NCI-H446 (cell line): Measurements from ENCODE around the gene ITPK1.
A peak's percentile ranks its signal among the peaks of the same experiment; 100 is the strongest.

ENCODE experiments used
- DNase-seq, 2 experiments: peaks; one replicate each; lab custom pipeline; 2025; lab: John Stamatoyannopoulos, UW

Gene ITPK1

DNA sequence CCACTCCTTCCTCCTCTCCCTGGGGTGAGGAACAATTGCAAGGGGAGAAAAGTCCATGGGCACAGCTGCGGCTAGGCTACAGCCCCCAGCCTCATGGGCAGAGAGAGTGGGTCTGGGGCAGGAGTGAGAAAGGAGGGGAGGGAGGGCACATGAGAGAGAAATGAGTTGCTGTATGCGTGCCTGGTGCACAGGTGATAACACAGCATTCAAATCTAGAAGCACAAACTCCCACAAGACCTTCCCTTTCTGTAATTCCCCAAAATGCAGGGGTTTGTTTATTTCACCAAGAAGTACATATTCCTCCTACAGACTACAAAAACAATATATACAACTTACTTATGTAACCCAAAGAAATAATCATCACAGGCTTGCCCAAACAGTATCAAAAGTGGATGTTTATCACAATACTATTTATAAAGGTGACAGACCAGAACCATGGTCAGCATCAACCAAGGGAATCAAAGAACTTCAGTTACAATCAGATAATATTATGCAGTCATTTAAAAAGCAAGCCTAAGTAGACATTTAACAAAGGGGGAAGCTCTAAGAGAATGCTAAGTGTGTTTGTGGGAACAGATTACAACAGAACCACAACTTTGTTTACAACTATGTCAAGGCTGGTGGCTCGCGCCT, 54.2 kb downstream of the ITPK1 start:
- no peak for DNase-seq

DNA sequence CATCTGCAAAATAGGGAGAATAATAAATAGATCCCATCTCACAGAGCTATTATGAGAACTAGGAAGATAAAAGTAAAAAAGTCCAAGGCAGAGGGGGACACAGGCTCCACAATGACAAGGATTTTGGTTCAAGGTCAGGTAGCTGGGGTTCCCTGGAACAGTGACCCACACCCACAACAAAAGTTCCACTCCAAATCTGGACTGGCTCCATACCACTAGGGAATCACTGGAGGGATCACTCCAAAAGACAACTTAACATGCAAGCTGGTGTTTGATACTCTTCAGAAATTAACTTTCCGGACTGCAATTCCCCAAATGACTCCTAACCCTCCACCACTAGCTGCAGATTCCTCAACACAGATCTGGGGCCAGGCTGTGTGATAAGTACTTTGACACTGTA, 54.9 kb downstream of the ITPK1 start:
- no peak for DNase-seq

DNA sequence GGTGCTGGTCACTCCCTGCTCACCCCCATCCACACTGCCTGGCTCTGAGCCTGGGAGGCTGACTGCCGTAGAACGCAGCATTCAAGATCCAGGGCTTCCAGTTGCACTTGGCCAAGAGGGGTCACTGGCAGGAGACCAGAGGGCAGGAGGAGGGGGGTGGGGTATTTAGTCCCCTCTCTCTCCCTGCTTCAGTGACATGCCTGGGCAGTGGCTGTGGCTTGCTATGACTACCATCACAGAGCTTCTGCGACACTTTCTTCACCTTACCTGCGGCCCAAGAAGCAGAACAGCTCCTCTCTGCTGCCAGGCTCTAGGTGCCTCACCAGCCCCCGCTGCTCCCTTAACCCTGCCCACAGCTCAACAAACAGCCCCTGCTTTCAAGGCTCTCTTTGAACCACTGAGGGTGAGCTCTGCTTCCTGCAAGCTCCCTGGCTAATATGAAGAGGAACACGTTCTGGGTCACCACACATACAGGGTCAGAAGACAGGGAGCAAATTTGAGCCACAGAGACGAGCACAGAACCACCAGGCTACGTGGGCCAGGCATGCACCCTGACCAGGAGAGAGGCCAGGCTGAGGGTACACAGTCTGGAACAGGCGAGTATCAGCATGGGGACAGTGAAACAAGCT, 55.7 kb downstream of the ITPK1 start:
- DNase-seq, result no peak

DNA sequence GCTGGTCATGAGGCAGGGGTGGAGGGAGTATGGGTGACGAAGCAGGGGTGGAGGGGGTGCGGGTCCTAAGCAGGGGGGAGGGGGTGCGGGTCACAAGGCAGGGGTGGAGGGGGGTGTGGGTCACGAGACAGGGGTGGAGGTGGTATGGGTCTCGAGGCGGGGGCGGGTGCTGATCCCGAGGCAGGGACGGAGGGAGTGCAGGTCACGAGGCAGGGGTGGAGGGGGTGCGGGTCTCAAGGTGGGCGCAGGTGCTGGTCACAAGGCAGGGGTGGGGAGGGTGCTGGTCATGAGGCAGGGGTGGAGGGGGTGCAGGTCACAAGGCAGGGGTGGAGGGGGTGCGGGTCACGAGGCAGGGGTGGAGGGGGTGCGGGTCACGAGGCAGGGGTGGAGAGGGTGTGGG, 56.5 kb downstream of the ITPK1 start:
- DNase-seq, result no peak

DNA sequence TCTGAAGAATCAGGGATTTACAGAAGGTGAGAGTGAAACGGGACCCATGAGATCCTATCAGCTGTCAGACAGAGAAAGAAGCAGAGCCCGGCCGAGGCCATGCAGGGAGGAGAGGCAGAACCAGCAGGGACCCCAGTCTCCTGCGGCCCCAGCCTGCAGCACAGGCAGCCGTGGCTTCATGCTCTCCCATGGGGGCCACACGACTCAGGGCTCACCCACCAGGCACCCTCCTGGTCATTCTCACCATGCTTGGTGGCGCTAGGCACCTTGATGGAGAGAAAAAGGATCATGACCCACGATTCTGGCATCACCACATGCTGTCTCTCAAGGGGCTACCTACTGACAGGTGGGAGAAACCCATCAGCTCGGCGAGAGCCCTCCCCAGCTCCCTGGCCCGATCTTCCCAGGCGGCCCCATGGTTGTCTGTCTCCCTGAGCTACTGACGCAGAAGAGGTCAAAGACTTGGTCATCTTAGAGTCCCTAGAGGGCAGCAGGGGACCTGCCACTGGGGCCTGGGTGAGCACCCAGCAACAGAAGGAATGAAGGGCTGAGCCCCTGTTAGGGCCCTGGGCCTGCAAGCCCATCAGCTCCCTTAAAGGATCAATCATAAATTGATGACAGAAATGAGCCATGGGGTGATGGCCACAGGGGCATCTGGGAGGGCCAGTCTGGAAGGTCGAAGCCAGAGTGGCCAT, 58.0 kb downstream of the ITPK1 start:
- DNase-seq, result no peak

DNA sequence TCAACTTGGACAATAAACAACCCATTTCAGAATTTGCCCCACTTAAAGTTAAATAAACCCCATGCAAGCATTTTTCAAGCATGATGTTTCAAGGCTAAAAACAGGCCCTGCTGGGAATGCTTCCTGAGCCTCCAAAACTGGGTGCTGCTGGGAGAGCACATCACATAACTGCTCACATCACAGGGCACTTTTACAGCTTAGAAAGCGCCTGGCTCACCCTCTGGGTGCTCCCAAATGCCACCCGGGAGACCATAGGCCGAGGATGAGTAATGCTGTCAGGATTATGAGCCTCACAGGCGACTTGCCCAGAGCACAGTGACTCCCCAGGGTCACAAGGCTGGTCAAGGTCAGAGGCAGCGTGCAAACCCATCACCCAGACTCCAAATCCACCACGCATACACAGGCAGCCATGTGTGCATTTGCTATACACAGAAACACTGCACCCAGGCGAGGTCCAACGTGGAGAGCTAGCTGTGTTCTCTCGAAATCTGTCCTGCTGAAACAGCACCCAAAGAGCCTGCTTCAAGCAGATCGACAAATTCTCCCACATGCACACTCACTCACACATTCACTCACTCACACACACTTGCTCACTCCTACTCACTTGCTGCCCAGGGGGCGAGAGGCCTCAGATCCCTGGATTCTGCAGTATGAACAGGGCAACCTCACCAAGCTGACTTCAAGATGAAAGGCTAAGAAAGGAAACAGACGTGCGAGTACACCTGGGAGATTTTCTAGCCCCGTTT, 58.7 kb downstream of the ITPK1 start:
- no peak for DNase-seq

DNA sequence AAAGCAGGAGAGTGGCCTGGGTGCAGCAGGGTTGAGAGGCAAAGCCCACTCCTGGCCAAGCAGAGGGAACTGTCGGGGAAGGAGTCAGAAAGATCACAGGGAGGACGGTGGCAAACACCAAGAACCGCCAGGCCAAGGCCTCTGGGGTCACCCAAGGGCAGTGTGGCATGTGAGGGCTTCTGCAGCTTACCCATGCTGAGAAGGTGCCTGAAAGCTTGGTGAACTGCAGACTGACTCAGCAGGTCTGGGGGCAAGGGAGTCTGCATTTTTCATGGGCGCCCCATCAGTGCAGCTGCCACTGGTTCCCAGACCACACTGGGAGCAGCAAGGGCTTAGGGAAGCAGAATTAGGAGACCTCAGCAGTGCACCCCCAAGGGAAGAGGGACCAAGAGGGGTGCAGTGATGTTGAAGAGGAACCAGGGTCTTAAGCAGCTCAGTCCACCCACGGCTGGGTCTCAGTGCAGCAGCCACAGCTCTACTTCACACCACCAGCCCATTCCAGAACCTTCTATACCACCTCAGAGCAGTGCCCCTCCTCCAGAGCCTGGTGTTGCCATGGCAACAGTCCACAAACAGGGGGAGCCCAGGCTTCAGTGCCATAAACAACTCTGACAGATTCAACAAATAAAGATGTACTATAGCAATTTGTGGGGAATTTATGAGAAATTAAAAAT, 59.4 kb downstream of the ITPK1 start:
- DNase-seq, result no peak

DNA sequence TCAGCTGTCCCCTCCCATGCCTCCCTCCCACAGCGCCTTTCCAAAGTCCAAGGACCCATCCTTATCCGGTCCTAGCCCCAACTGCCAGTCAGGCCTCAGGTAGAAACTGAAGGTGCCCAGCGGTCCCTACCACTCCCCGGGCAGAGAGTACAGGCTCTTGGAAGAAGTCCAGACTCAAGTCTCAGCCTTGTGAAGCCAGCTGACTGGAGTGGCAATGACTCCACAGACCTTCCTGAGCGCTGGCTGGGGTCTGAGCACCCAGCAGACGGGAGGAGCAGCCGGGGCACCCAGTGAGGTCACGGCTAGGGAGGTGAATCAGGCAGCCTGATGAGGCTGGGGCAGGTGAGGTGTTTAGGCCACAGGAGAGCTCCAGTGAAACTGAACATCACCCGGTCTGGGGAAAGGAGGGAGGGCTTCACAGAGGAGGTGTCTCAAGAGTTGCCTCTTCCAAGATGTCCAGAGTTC, 60.0 kb downstream of the ITPK1 start:
- DNase-seq, result no peak

DNA sequence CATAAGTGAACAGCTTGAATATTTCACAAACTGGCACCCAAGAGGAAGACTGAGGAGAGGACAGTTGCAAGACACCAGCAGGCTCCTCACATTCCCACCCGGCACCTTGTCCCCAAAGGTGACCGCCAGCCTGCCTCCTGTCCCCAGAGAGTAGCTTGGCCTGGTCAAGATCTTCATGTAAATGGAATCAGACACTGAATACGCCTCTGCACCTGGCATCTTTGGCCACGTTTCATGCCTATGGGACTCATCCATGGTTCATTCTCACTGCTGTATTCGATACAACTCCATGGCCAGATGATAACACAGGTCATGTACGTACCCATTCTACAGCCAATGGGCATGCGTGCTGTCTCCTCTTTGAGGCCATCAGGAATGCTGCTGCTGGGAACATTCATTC, 60.8 kb downstream of the ITPK1 start:
- DNase-seq, result no peak

DNA sequence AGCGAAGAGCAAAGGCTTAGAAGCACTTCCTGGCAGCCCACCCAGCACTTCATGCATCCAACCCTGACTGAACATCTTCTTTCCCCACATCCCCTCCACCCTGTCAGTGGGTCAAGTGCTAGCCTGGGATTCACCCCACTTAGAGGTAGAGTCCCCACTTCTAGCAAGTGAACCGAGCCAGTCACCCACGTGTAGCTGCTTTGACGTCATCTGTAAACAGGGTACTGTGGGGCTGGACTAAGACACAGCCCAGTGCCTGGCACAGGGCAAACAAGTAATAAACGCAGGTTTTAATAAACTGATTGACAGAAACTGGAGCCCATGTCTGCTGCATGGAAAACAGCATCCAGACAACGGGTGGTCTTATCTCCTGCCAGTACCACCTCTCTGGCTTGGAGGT, 61.7 kb downstream of the ITPK1 start:
- DNase-seq, result no peak

DNA sequence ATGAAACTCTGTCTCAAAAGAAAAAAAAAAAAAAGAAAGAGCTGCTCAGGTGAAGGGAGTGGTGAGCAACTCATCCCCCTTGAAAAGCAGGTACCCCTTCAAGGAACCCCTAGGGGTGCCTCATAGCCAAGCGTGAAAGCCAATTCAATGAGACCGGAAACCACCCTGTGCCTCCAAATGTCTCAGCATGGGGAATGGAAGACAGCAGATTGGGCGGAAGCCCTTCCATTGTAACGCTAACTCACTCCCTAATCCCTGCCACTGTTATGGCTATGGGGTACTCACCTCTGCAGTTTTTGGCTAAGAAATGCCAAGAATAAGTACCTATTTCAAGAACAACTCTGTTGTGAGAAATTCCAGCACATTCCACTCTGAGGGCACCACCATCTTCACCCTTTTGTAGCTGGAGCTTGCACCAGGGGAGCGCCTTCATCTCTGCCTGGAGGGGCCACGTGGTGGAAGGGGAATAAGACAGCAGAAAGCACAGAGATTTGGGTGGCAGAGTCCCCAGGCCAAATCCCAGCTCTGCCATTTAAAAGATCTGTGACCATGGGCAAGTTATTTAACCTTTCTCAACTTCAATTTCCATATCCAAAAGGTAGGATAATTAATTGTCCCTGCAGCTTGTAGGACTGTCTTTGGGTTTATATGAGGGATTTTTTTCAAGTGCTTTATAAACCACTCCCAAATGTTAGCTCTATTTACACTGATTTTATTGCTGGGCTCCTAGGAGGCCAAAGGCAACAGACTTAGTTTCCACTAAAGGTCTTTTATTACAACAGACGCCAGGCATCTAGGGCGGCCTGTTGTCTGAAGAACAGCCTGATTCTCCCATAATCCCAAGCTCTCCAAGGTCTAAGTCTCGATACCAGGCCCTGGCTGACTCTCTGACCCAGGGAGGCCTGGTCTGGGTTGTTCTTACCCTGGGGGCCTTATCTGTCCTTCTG, 63.9 kb downstream of the ITPK1 start:
- no peak for DNase-seq

DNA sequence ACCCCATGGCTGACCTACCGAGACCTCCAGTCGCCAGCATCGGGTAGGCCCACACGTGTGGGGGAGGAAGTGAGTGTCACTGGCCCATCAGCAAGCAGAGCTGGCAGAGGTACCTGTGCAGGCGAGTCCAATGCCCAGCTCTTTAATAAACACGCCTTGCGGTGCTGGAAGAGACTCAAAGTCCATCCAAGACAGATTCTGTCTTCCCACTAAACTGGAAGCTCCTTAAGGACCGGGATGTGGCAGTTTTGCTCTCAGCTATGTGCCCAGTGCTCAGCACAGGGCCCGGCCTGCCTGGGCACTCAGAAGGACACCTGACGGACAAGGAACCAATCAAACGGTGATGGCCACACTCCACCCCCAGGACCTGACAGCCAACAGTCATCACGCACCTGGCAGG, 65.0 kb downstream of the ITPK1 start:
- DNase-seq, result no peak

DNA sequence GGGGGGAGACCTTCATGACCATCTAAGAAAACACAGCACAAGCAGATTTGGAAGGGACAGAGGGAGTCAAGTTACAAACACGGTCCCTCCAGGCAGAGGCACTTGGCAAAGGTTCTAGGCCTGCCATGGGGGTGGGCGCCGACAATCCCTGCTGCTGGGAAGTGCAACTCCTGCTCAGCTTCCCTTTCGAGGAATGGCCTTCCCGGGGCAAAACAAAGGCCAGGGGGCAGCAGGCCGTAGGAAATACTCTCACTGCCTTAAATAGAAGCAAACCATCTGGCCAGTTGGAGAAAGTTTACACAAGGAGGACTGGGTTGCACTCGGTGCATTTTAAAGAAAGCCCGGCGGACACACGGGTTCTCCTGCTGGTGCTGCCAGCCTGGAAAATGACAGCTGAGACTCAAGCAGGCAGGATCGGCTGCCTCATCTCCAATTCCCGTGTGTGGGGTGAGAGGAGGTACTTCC, 65.8 kb downstream of the ITPK1 start:
- peak in 1 of 2 experiments; percentile 53 for DNase-seq

DNA sequence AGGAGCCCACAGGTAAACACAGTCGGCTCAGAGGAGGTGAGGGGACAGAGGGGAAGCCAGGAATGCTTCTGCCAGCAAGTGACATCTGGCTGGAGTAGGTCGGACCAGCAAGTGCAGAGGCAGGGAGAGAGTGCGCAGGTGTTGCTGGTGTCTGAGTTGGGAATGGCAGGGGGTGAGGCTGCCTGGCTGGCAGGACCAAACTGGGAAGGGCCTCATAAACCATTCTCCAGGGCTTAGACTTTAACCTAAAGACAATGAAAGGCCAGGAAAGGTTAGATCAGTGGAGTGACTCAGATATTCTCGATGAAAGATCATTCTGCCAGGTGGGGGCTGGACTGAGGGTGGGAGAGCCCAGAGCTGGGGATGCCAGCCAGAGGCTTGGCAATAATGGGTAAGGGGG, 66.4 kb downstream of the ITPK1 start:
- DNase-seq, result no peak

DNA sequence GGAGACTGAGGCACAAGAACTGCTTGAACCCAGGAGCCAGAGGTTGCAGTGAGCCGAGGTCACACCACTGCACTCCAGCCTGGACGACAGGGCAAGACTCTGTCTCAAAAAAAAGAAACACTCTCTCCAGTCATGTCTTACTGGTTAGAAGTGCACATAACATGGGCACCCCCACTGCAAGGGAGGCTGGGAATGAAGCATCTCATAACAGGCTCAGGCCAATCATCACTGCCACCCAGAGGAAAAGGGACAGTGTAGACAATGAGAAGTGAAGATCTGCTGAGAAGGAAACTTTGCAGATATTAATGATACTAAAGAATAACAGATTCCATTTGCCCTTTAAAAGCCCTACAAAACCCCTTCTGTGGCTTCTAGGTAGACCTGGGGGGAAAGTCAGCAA, 66.9 kb downstream of the ITPK1 start:
- no peak for DNase-seq

DNA sequence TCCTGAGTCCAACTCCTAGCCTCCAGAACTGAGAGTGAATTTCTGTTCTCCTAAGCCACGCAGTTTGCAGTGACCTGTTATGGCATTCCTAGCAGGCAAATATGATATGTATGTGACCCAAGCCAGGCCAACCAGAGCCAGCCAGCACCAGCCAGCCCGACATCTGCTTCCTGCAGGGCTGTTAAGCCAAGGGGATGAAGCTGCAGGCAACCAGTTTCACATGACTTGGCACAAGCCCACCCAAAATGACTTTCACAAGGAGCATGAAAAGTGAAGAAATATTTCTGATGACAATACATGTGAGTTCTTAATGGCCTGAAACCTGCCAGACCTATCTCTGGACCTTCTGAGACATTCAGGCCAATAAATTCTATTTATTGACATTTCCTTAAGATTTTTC, 68.1 kb downstream of the ITPK1 start:
- DNase-seq, result peak in 1 of 2 experiments; percentile 16

DNA sequence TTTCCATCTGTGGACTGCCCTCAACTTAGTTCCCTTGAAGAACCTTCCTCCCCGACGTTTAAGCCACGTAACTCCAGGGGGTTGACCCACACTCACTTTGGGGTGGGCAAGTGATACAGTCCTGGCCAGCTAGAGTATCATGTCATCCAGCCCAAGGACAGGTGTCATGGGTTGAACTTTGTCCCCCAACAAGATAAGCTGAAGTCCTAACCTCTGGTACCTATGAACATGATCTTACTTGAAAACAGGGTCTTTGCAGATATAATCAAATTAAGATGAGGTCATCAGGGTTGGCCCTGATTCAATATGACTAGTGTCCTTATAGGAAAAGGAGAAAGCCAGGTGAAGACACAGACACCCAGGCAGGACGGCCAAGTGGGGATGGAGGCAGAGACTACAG, 68.6 kb downstream of the ITPK1 start:
- DNase-seq, result no peak

DNA sequence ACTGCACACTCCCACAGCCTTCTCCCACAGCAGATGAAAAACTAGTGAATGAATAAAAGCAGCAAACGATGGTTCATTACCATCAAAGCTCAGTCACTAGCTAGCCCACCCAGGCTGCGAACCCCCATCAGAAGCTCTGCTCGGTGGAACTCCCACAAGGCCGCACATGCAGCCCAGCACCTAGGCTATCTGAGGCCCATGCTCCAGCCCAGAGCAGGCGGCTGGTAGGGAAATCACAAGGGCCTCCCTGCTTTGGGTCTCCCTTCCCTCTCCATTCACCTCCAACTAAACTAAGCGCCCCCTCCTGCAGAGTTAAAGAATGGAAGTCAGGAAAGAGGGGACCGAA, 69.0 kb downstream of the ITPK1 start:
- DNase-seq, result no peak

DNA sequence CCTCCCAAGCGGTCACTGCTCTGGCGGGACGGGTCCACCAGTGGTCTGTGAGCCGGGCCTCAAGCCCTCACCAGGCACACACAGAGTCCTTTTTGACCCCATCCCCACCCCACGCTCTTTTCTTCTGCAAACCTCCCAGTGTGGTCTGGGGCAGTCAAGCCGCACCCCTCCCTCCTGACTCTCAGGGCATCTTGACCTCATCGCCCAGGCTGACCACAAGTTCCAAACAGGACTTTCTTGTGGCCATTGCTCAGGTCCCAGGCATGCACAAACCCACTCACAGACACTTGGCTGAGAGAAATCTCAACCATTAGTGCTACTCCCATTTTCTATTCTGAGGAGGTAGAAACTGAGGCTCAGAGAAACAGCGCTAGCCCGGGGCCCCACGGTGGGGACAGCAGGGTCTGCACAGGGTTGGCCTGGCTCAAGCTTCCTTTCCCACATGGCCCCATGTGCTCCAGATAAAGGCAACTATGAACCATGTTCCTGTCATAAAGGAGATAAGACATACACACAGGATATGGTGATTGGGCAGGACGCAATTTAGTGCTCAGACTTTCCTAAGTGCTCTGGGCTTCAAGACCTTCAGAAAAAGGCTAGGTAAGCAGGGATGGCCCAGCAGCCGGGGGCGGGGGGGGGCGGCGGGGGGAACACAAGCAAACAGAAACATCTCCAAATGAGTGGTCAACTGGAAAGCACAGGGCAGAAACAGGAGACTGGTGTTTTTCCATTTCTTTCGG, 69.6 kb downstream of the ITPK1 start:
- no peak for DNase-seq

DNA sequence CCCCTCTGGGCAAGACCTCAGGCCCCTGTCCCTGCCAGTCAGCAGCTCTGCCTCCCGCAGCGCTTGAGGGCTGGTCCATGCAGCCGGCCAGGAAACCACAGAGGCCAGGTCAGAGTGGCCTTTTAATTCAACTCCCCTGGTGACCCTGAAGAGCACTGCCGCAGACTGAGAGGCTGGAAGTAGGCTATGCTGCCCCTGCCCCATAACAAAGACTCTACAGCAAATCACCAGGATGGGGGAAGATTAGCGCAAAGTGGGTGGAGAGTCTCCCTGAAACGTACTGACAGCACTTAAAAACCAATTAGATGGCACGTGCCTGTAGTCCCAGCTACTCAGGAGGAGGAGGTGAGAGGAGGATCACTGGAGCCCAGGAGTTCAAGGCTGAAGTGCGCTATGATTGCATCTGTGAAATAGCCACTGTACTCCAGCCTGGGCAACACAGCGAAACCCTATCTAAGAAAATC, 70.5 kb downstream of the ITPK1 start:
- DNase-seq, result no peak
